GM19468 (cell line): ENCODE results near the gene HIVEP3.

ENCODE experiments used
- ATAC-seq: cut with Tn5 transposase; IDR thresholded peaks from one replicate; pipeline ENCODE4 v1.9.1; 2021; ENCODE audit warnings: mild to moderate bottlenecking, moderate library complexity, moderate number of reproducible peaks; ENCODE audit not compliant: unreplicated experiment; ENCODE audit errors: extremely low read depth

The HIVEP3 gene

DNA sequence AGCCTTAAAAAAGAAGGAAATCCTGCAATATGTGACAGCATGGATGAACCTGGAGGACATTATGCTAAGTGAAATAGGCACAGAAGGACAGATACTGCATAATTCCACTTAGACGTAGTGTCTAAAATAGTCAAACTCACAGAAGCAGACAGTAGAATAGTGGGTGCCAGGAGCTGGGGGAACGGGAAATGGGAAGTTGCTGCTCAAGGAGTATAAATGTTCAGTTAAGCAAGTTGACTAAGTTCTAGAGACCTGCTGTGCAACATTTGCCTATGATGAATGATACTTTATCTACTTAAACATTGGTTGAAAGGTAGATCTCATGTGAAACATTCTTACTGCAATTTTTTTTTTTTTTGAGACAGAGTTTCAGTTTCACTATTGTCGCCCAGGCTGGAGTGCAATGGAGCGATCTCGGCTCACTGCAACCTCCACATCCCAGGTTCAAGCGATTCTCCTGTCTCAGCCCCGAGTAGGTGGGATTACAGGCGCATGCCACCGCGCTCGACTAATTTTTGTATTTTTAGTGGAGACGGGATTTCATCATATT lies 197.8 kb downstream of the HIVEP3 start:
- ATAC-seq: no peak

- ATAC-seq: no peak
Measured at GRCh38 chr1:41719590-41719989, 199.1 kb downstream of the HIVEP3 start.

DNA sequence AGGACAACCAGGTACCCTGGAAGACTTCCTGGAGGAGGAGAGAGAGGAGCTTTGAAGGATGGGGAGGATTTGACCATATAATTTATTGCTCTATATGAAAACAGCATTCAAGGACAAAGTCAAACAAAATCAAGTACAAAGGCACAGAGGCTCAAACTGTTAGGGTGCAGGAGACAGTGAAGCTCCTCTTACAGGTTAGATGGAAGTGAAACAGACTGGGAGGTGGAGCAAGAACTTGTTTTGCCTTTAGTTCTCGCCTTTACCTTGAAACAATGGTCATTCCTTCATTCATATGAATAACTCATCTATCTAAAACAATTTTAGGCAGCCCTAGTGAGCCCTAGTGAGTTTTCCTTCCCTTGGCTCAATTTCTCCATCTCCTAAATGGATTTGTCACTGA lies 199.6 kb downstream of the HIVEP3 start:
- ATAC-seq: no peak

DNA sequence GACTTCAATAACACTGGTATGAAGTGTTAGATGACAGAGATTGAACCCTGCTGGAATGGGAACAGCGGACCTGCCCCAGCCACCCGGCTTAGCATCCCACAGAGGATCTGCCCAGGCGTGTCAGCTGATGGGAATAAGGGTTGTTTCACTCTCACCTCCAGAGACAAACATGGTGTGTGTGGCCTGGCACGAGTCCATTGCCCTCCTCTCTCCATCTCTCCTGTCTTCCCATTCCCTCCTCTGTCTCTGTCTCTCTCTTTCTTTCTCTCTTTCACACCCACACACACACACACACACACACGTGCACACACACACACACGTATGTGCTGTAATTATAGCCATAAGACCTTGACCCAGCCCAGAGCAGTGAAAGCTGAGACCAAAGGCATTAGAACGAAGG lies 200.2 kb downstream of the HIVEP3 start:
- ATAC-seq: no peak

DNA sequence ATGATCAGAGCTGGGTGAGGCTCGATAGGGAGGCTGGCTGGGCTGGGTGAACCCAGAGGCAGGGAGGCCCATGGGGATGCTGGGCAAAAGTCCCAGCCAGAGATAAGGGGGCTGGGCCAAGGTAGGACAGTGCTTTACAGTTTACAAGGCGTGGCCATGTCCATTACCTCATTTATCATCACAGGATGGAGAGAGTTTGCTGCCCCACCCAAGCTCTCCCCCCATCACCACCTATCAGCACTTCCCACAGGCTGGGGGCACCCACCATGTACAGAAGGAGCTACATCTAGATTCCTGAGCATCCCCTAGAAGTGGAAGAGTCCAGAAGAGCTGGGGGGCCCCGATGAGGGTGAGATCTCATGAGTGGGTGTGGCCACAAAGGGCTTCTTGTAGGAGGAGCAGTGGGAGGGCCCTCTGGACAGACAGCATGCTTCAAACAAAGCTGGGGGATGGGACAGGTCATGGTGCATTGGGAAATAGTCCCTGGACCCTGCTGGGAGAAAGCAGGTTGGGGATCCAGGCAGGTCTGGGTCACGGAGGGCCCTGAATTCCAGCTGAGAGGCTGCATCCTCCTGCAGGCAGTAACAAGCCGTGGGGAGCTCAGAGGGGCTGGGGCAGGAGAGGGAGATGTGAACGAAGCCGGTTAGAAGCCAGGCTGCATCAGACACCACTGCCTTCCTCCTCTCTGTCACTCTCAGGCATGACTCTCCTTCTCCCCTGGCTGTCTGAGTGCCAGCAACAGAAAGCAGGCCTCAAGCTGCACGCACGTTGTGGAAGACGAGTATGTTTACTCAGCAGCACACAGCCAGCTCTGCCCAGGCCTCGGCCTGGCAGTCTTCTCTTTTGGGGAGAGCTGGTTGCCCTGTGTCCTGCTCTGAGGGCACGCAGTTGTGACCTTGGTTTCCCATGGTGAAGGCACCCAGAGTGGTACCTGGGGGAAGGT lies 202.3 kb downstream of the HIVEP3 start:
- no peak for ATAC-seq

GRCh38 chr1:41715441-41716095 lies 203.2 kb downstream of the HIVEP3 start:
- ATAC-seq: no peak

DNA sequence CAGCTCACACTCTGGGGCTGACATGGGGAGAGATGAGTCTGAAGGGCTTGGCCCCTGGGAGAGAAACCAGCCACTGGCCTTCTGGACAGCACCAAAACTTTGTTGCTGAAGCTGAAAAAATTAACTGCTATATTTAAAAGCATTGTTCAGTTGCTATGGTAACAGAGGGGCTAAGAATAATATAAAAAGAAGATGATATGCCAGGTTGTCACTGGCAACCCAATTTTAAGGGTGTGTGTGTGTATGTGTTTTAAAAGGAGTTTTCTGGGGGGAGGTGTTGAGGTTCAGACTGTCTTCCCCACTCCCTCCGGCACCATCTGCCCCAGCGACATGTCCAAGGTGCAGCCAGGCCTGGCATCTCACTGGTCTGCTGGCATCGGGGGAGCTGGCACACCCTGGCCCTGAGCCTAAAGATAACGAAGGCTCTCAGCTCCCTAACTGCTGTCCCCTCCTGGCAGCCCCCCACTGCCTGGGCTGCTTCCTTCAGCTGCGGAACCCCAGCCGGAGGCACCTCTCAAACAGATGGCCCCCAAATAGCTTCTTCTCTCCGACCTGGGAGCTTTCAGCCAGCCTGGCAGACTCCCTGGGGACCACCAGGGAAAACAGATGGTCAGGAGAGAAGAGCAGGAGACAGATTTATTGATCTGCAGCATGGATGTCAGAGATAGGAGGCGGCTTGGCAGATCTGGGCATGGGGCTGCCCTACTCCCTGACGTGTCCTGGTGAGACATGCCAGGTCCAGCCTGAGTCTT lies 203.9 kb downstream of the HIVEP3 start:
- ATAC-seq: no peak

DNA sequence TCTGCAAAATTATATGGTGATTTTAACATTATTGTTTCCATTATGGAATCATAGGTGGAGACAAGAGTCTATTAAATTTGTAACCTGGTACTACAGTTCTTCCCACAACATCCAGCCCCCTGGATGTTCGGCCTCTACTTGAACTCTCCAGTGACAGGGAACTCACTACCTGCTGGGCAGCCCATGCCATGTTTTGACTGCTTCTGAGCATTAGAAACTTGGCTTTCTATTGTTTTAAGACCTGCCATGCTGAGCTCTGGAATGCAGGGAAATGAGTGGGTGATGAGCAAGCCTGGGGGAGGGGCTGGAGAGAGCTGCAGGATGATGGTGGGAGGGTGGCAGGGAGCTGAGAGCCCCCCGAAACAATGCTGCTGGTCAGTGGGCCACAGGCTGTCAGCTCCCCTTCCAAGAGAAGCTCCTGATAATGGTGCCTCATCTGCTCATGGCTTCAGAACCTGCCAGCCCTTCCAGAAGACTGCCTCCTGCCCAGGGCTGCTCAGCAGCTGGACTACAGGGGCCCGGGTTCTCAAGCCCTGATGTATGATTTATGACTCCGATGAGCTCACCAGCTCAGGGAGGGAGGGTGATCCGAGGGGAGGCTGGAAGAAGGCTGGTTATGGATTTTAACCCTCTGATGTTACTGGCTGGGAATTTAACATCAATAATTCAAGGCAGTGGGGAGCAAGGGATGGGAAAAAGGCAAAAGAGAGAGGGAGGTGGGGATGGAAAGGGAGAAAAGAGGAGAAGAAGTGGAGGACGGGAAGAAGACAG lies 205.0 kb downstream of the HIVEP3 start:
- ATAC-seq: no peak

DNA sequence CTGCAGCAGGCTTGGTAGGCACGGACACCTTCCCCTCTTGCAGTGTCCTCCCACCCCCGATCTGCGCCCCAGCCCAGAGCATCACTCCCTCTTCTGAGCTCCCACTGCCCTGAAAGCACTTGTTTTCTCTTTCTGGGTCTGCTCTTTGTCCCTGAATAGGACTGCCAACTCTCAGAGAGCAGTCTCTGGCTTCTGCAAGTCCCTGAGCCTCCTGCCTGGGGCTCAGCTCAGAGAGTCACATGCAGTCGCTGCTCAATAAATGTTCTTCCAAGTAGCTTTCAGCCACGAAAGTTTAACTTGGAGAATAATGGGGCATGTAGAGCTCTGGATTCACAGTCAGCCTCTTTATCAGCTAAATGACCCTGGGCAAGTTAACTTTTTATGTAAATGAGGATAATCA lies 205.6 kb downstream of the HIVEP3 start:
- ATAC-seq: no peak

DNA sequence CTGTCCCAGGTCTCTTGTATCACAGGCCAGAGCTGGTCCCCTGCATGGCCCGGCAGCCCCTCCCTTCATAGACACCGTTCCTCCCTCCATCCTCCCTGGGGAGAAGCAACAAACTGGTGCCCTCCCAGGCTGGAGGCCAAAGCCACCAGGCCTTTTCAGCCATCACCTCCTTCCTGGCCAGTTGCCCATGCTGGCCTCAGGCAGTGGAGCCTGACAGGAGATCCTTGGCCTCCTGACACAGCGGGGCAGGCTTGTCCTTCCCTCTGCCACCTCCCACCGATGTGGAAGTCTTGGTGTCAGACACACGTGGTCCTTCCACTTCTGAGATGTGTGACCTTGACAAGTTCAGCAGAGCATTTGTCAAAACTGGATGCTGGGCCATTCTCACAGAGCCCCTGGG lies 206.0 kb downstream of the HIVEP3 start:
- no peak for ATAC-seq

GRCh38 chr1:41712081-41712480 lies 206.6 kb downstream of the HIVEP3 start:
- ATAC-seq: no peak

- no peak for ATAC-seq
Measured at GRCh38 chr1:41711581-41711980, 207.1 kb downstream of the HIVEP3 start.

- no peak for ATAC-seq
Measured at GRCh38 chr1:41710980-41711379, 207.7 kb downstream of the HIVEP3 start.

GRCh38 chr1:41709873-41710272 lies 208.8 kb downstream of the HIVEP3 start:
- no peak for ATAC-seq

DNA sequence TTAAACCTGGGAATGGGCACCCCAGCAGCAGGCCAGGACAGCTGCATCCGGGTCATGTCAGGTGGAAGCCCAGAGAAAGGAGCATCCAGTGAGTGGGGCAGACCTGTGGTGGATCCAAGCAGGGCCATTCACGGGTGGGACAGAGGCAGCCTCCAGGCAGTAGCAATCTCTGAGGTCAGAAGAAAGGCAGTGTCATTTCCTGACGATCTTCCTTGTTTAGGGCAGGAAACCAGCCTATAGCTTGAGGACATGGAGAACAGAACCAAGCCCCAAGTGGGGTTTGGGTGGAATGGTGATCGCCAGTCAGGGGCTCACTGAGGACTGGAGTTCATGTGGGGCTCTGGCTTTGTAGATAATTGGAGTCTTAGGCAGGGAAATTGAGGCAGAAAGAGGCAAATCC lies 209.4 kb downstream of the HIVEP3 start:
- no peak for ATAC-seq

DNA sequence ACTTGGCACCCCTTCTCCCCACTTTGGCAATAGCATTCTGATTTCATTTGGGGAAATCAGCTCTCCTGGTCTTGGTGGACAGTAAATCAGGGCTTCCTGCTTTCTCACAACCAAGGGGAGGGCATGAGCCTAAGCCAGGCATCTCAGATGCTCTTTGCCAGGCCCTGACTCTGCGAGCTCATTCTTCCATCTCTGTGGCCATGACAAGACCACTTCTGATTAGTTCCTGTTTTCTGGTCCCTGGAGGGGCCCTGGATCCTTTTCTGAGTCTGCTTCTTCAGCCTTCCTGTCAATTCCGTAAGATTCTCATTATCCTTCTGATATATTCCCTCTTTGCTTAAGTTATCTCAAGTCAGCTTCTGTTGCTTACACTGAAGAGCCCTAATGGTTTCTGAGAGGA lies 210.4 kb downstream of the HIVEP3 start:
- ATAC-seq: no peak

DNA sequence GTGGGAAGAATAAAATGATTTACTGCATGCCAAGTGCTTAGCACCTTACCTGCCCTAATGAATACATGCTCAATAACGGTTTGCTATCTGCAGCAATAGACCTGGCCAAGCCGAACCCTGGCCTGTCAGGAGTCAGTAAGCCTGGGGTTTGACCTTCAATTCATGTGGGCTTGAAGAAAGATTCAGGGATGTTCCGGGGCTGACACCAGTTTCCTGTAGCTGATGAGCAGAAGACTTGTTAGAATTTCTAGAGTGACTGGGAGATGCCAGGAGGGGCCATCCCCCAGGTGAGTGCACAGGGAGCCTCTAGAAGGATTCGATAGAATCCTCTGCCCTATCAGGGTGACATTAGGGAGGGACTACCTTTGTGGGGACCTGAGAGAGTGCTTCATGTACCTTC lies 210.9 kb downstream of the HIVEP3 start:
- no peak for ATAC-seq

- no peak for ATAC-seq
Measured at GRCh38 chr1:41705798-41706197, 212.9 kb downstream of the HIVEP3 start.

- ATAC-seq: no peak
Measured at GRCh38 chr1:41704196-41704595, 214.5 kb downstream of the HIVEP3 start.

GRCh38 chr1:41702771-41703170 lies 216.0 kb downstream of the HIVEP3 start:
- ATAC-seq: no peak
